Measurements from ENCODE around the gene KIF1A.

The KIF1A gene

GRCh38 chr2:240664622-240665021 is 155.4 kb downstream of the KIF1A start:
- Histone ChIP-seq H3K4me3 (ENCODE audit: low read length, poor library complexity, severe bottlenecking) (no peak overlapping the region), H3K9me3 (ENCODE audit: insufficient read depth, low read depth, low read length) (0 out of 2 replicates have a peak, but pooled peaks cover 3% of the 10 kb centered on the region), H3K9ac (ENCODE audit: low read depth, low read length, poor library complexity, severe bottlenecking) (no peak overlapping the region), H3K4me1 (ENCODE audit: insufficient read depth, low read length, poor library complexity, severe bottlenecking) (no peaks in the 10 kb centered on the region), H3K36me3 (ENCODE audit: insufficient read depth, low read length) (no peaks in the 10 kb centered on the region), H3K4me2 (ENCODE audit: low read depth, low read length, poor library complexity, severe bottlenecking) (no peak overlapping the region), H3K27me3 (ENCODE audit: insufficient read depth, low read length, poor library complexity, severe bottlenecking) (no peaks in the 10 kb centered on the region), H4K20me1 (ENCODE audit: insufficient read depth, low read length, poor library complexity, severe bottlenecking) (no peaks in the 10 kb centered on the region), H2AFZ (ENCODE audit: low read length) (no peak overlapping the region), H3K9me2 (replicated peaks; ENCODE audit: low read depth, low read length) (no peaks in the 10 kb centered on the region), H3K79me2 (ENCODE audit: insufficient read depth, low read length) (no peaks in the 10 kb centered on the region), H3F3A (ENCODE audit: low read depth) (no peaks in the 10 kb centered on the region)
- TF ChIP-seq EZH2phosphoT487 (IDR thresholded peaks at IDR 0.05; ENCODE audit: borderline replicate concordance) = no peak
- no peak for TF ChIP-seq CTCF (conservative IDR thresholded peaks at IDR 0.05; ENCODE audit: low read length)
